GOT3 (cell line): Measurements from ENCODE around the gene SCAF8.
"Not testable (repeated sequence)": the region's sequence is repeated elsewhere in the genome, so short reads cannot be mapped to it uniquely, and the experiment has no call there.

Experiments
- DNase-seq: peaks from one replicate; lab custom pipeline; 2025; ENCODE audit warnings: mixed read lengths; lab: John Stamatoyannopoulos, UW

The SCAF8 gene, protein sequence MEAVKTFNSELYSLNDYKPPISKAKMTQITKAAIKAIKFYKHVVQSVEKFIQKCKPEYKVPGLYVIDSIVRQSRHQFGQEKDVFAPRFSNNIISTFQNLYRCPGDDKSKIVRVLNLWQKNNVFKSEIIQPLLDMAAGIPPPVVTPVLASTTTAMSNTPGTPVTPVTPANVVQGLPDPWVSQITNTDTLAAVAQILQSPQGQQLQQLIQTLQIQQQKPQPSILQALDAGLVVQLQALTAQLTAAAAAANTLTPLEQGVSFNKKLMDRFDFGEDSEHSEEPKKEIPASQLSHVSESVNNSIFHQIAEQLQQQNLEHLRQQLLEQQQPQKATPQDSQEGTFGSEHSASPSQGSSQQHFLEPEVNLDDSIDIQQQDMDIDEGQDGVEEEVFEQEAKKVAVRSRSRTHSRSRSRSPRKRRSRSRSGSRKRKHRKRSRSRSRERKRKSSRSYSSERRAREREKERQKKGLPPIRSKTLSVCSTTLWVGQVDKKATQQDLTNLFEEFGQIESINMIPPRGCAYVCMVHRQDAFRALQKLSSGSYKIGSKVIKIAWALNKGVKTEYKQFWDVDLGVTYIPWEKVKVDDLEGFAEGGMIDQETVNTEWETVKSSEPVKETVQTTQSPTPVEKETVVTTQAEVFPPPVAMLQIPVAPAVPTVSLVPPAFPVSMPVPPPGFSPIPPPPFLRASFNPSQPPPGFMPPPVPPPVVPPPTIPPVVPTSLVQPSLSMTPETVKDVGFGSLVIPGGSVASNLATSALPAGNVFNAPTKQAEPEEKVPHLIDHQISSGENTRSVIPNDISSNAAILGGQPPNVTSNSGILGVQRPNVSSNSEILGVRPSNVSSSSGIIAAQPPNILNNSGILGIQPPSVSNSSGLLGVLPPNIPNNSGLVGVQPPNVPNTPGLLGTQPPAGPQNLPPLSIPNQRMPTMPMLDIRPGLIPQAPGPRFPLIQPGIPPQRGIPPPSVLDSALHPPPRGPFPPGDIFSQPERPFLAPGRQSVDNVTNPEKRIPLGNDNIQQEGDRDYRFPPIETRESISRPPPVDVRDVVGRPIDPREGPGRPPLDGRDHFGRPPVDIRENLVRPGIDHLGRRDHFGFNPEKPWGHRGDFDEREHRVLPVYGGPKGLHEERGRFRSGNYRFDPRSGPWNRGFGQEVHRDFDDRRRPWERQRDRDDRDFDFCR (N-terminal part only)

DNA sequence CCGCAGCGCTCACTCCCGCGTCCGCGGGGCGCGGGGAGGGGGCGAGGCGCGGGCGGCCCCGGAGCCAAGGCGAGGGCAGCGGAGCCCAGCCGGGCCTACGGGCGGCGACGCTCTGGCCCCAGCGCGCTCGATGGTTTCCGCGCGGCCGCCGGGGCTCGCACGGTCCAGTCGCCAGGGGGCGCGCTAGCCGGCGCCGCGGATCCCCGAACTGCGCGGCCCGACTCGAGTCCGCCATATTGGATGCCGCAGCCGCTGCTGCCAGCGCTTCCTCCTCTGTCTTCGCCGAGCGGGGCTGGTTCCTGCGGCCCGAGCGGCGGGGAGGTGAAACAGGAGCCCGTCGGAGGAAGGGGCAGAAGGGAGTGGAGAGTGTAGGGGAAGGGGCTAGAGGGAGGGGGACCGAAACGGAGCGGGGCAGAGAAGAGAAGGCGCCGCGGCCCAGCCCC, at the start of gene SCAF8:
TSS of gene SCAF8 (plus strand) at position 234 of the 443 bp plus-strand sequence. CDS start 485 bp downstream, outside the sequence.
- DNase-seq: peak; percentile 78

DNA sequence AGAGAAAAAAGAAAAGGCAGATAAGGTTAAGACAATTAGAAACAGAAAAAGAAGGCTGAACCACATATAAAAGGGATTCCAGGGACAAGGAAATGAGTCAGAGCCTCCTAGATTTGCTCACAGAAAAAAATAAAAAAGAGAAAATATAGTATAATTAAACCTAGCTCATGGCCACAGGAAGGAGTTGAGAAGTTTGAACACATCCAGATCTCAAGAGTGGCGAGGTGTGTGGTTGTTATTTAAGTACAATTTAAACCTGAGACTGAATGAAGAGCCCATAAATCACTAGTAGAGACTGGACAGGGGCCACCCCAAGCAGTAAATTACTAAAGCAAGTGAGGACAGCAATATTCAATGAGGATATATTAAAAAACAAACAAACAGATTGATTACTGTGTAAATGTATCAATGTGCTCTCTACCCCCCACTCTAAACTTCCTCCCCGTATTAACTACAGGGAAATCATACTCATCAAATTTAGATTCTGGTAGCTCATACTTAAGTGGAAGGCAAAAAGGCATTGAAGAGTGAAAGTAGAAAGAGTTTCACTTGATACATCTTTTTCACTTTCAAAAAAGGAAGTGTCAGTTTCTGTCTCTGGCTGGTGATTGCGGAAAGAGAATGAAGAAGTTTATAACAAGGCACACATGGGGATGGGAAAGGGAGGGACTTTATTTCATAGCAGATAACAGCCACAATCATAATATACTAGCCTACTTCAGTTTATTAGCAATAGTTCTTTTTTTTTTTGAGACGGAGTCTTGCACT, 49.3 kb upstream of the SCAF8 start:
- no peak for DNase-seq

DNA sequence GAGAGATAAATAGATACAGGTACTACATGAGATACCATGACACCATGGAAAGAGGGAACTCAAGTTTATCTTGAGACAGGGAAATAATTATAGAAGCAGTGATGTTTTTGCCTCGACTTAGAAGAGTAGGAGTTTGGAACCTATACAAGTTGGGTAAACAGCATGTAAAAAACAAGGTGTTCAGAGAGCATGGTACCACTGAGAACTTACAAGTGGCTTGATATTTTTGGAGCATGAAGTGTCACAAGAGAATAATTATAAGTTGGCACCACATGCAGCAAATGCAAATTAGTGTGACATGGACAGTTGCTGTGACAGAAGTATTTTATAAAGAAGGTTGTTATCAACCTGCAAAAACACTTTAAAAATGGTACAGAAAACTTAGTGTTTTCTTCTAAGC, 47.1 kb upstream of the SCAF8 start:
- DNase-seq: no peak

DNA sequence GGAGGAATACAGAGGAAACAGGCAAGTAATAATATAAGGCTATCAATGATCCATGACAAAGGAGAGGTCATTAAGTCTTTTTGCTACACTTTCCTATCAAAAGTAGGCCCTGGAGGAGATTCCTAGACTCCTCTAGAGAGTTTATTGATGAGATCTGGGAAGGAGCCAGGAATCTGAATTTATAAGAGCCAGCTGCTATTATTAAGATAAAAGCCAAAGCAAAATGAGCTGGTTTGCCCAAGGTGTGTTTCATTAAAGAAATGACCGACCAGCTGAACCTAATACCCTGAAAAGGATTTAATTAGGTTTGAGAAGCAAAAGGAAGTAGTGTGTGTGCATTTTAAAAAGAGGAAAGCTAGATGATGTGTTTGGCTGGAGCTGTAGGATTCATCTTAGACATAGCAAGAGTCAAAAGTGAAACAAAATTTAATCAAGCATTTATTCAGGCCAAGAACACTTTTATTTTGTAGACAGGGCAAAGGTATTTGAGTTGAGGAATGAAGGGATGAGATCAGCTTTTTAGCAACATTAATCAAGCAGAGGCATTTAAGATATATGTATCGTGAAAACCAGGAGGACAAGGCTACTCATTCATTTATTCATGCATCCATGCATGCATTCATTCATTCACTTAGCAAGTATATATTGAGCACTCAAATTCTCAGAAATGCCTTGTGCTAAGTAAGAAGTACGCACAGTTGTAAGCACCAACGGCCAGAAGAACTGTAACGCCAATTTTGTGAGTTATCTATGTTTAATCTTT, 43.5 kb upstream of the SCAF8 start:
- DNase-seq: no peak

DNA sequence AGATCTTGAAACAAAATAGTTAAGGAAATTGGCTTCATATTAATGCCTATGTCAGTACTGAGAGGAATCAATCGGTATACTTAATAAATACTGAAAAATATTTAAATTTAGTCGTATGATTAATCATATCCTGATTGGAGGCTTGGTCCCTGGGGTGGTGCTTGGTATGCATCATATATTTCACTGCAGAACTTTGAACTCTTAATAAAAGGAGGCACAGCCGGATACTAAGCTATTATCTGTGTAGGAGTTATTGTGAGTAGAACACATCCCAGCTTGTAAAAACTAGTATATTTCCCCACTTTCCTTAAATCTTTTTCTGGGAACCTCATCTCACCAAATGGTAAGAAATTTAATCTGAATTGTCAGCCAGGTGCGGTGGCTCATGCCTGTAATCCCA, 42.4 kb upstream of the SCAF8 start:
- DNase-seq: no peak

DNA sequence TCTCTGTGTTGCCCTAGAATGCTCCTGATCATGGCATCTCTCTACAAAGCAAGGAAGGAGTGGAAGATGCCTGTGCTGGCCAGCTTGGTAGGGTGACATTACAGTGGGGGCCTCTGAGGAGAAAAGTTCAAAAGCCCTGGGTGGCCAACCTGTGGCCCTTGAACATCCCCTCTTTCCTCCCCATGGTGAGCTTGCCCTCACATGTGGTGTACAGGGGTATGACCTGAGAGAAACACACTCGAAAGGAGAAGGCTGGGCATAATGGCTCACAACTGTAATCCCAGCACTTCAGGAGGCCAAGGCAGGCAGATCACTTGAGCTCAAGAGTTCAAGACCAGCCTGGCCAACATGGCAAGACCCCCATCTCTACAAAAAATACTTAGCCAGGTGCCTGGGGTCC, 36.6 kb upstream of the SCAF8 start:
- no peak for DNase-seq

DNA sequence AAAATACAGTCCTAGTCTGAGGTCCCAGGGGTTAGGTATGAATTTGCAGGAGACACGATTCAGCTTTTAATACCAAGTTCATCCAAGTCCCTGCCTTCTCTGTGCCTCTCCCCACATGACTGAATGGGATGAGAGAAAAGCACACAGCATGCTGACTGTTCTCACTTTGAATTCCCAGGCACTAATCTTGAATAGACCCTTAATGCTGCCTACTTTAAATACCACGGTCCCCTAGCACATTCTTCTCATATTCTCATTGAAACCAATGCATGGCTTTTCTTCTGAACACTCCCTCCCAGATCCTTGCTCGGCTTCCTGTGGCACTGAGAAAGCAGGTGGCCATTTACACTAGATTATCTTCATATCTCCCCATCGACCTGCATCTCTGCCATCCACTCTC, 30.1 kb upstream of the SCAF8 start:
- no peak for DNase-seq

DNA sequence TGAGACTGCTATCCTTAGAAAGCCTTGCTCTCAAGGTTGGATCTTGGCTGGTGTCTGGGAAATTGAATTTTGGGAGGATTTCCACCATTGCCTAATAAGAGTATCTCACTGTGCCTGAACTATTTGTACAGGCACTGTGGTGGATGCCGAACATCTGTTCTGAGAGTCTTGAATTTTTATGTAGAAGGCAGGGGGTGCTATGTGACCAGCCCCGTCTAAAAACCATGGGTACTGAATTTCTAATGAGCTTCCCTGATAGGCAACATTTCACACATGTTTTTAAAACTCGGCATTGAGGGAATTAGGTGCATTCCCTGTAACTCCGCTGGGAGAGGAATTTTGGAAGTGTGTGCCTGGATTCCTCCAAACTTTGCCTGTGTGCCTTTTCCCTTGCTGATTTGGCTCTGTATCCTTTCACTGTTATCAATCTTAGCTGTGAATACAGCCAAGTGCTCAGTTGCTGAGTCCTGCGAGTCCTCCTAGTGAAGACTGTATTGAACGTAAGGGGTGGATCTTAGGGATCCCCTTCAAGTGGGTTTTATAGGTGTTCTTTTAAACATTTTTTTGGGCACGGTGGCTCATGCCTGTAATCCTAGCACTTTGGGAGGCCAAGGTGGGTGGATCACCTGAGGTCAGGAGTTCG, 27.6 kb upstream of the SCAF8 start:
- DNase-seq: no peak

DNA sequence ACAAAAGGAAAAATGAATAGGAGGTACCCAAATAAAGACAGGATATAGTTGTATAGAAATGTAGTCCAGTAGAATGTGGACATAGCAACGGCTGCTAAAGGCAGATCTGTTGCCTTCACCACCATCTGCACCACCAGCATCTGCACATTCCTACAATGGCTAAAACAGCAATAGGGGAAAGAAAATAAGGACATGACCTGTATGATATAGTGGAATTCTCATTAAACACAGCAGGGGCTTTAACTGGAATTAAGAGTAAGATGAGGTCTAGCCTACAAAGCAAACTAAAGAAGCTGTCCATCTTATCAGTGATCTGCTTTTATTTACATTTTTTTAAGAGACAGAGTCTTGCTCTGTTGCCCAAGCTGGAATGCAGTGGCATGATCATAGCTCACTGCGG, 26.8 kb upstream of the SCAF8 start:
- no peak for DNase-seq

DNA sequence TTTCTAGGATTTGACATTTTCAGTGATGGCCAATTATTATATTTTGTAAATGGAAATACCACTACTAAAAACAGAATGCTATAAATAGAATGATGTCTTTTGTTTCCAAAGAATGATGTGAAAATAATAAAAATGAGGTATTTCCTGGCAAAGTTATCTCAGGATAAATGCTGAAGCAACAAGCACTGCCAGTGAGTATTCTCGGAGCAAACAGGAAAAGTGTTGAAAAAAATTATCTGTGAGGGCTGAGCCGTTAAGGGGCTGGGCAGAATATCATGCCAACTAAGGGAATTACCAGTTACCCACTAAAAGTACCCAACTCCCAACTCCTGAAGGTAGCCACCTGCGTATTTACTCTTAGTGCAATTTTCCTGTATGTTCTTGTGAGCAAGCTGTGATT, 23.6 kb upstream of the SCAF8 start:
- no peak for DNase-seq

DNA sequence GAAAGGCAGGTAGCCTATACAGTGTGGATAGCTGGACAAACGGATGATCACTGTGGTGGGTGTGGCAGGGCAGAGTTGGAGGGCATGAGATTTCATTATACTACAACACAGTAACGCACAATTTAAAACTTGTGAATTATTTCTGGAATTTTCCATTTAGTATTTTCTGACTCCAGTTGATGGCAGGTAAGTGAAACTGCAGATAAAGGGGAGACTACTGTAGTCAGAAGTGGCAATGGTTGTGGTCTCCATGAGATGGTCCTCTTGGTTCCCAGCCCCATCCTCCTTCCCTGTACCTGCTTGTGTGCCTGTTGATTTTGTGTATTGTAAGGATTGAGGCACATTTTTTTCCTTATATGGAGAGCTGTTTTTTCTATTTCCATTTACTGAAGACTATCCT, 22.5 kb upstream of the SCAF8 start:
- no peak for DNase-seq

DNA sequence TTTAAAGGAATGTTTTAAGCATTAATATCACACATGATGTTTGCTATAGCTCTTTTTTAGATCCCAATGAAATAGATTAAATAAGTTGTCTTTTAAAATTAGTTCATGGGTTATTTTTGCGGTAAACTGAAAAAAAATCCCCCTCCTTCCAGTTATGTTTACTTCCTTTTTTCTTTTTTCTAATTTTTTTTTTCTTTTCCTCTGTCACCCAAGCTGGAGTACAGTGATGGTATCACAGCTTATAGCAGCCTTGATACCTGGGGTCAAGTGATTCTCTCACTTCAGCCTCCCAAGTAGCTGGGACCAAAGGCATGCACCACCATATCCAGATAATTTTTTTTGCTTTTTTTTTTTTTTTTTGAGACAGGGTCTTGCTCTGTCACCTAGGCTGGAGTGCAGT, 17.8 kb upstream of the SCAF8 start:
- DNase-seq: no peak

DNA sequence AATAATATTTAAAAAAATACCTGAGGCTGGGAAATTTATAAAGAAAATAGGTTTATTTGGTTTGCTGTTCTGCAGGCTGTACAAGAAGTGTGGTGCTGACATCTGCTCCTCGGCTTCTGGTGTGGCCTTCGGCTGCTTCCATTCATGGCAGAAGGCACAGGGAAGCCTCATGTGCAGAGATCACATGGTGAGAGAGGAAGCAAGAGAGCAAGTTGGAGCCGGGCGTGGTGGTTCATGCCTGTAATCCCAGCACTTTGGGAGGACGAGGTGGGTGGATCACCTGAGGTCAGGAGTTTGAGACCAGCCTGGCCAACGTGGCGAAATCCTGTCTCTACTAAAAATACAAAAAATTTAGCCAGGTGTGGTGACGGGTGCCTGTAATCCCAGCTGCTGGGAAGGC, 16.9 kb upstream of the SCAF8 start:
- not testable (repeated sequence) for DNase-seq

DNA sequence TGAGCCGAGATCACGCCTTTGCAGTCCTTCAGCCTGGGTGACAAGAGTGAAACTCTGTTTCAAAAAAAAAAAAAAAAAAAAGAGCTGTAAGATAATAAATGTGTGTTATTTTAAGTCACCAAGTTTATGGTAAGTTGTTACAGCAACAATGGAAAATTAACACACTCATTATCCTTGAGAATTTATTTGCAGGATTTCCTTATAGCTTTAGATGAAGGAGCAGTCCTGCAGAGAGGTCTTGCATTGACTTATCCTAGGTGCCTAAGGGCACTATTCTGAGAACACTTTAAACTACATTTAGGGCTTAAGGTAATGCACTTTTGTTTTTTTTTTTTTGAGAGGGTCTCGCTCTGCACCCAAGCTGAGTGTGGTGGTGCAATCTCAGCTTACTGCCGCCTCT, 13.8 kb upstream of the SCAF8 start:
- no peak for DNase-seq

DNA sequence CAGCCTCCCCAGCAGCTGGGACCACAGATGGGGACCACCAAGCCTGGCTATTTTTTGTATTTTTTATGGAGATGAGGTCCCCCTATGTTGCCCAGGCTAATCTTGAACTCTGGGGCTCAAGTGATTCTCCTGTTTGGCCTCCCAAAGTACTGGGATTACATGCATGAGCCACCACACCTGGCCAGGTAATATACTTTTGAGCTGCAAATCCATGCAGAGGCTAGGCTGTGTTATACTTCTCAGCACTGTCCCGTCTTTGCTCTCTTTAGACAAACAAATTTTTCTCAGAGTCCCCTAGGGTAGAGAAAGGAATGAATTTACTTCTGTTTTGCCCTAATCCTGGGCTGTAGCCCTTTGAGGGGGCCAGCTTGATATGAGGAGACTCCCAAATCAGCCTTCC, 13.4 kb upstream of the SCAF8 start:
- DNase-seq: no peak

DNA sequence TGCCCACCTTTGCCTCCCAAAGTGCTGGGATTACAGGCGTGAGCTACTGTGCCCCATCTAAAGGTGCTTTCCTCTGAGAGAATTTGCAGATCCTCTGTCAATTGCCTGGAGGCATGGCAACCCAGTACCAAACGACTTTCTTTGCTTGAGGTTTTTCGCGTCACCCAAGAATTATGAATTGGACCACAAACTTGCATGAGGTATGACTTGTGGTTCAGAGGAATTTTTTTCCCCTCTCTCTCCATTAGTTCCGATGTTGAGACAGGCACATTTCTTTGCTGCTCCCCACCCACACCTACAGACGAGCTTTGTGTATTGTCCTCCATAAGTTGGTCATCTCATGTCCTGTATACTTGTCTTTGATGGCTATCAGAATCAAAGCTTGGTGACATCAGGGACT, 11.8 kb upstream of the SCAF8 start:
- DNase-seq: no peak

DNA sequence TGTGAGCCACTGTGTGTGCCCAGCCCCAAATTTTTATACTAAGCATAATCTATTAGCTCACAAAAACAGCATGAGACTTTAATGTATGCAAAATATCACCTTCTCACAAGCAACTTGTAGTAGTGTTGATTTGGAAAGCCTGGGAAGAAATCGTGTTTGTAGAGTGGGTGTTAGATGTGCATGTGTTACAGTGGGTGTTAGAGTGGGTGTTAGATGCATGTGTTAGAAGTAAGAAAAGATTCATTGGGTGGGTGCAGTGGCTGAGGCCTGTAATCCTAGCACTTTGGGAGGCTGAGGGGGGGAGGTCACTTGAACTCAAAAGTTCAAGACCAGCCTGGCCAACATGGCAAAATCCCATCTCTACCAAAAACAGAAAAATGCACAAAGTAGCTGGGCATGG, 6.3 kb upstream of the SCAF8 start:
- no peak for DNase-seq

DNA sequence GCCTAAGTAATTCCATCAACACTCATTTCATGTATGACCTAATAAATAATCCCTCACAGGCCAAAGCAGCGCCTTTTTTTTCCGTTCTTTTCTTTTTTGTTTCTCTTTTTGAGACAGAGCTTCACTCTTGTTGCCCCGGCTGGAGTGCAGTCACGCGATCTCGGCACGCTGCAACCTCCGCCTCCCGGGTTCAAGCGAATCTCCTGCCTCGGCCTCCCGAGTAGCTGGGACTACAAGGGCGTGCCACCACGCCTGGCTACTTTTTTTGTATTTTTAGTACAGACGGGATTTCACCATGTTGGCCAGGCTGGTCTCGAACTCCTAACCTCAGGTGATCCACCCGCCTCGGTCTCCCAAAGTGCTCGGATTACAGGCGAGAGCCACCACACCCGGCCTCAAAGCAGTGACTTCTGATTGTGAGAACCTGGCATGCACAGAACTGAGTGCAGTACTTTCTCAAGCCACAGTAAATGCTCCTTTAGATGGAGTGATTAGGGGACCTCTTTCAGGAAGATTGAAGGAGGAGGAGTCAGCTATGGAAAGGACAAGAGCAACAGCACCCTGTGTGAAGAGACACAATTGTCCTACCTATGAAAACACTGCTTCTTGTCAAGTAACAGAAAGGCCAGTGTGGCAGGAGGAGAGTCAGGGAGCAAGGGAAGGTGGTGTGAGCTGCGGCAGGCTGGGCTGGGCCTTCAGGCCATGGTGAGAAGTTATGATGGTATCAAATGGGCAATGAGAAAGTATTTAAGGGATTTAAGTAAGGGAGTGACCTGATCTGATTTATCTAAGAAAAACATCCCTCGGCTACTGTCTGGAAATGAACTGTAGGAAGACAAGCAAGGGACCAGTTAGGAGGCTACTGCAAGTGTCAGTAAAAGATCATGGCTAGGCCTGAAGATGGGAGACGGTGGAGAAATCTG, 1.7 kb upstream of the SCAF8 start:
- DNase-seq: no peak

DNA sequence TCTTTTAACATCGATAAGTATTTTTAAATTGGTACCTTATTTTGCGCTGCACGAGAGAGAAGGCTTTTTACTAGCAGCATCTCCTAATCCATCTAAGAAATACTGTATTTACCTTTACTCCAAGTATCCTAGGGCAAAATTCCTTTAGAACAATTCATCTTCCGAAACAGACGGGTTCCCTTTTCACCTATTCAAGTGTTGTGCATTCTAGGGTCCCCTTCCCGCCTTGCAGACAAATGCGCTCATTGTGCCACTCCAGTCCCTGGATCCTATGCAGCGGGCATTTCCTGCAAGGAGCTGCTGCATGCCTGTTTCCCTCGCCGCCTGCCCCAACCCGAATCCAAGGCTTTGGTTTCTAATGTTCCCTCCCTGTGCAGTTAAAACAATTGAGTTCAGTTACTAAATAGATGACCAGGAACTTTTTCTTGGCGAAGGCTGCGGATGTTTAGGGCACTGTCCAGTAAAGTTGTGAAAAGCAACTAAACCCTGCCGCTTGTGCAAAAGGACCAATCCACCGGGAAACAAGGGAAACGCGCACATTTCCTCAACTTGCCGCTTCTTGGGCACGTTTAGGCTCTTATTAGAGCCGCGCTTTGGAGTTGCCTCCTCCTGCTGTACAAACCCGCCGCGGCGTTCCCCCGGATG, 556 bp upstream of the SCAF8 start:
- no peak for DNase-seq
